ENCODE data around the gene PCDHA6.
"Not testable (repeated sequence)": the region's sequence is repeated elsewhere in the genome, so short reads cannot be mapped to it uniquely, and the experiment has no call there.

The PCDHA6 gene

GRCh38 chr5:140806834-140807775, 20.7 kb upstream of the PCDHA6 start, which contains the start of gene PCDHA4:
TSS of gene PCDHA4 (plus strand) at chr5:140807068.
- H3K4me3 ChIP-seq (replicated peaks; ENCODE audit: low read depth, low read length), result no peak within 1 kb of the TSS
- DNase-seq (ENCODE audit: extremely low read depth, low read depth), result no peak
- peak; percentile 48 for TF ChIP-seq CTCF (IDR thresholded peaks at IDR 0.05; ENCODE audit: low read depth, low read length, missing control alignments)

GRCh38 chr5:140808241-140808888, 19.4 kb upstream of the PCDHA6 start:
- H3K4me3 ChIP-seq (replicated peaks; ENCODE audit: low read depth, low read length); DNase-seq (ENCODE audit: extremely low read depth, low read depth): not testable (repeated sequence)

GRCh38 chr5:140808889-140809291, 18.9 kb upstream of the PCDHA6 start:
- TF ChIP-seq CTCF (IDR thresholded peaks at IDR 0.05; ENCODE audit: low read depth, low read length, missing control alignments), result no peak
- no peak for DNase-seq (ENCODE audit: extremely low read depth, low read depth)
- H3K4me3 ChIP-seq (replicated peaks; ENCODE audit: low read depth, low read length), result no peak overlapping the region

- peak; percentile 66 for TF ChIP-seq CTCF (IDR thresholded peaks at IDR 0.05; ENCODE audit: low read depth, low read length, missing control alignments)
- DNase-seq (ENCODE audit: extremely low read depth, low read depth), result no peak
- H3K4me3 ChIP-seq (replicated peaks; ENCODE audit: low read depth, low read length), result no peak within 1 kb of the TSS
These were observed 6.1 kb upstream of the PCDHA6 start, which contains the start of gene PCDHA5 for GRCh38 chr5:140821375-140822280. TSS of gene PCDHA5 (plus strand) at chr5:140821613.

- DNase-seq (ENCODE audit: extremely low read depth, low read depth), result no peak
- no peak overlapping the region for H3K4me3 ChIP-seq (replicated peaks; ENCODE audit: low read depth, low read length)
- TF ChIP-seq CTCF (IDR thresholded peaks at IDR 0.05; ENCODE audit: low read depth, low read length, missing control alignments), result no peak
These were observed 5.5 kb upstream of the PCDHA6 start for GRCh38 chr5:140822281-140822629.

GRCh38 chr5:140822969-140823368, 4.8 kb upstream of the PCDHA6 start:
- not testable (repeated sequence) for DNase-seq (ENCODE audit: extremely low read depth, low read depth); H3K4me3 ChIP-seq (replicated peaks; ENCODE audit: low read depth, low read length)

GRCh38 chr5:140823475-140823874, 4.3 kb upstream of the PCDHA6 start:
- H3K4me3 ChIP-seq (replicated peaks; ENCODE audit: low read depth, low read length), result no peak overlapping the region
- no peak for DNase-seq (ENCODE audit: extremely low read depth, low read depth)
- no peak for TF ChIP-seq CTCF (IDR thresholded peaks at IDR 0.05; ENCODE audit: low read depth, low read length, missing control alignments)

Measured in HFF-Myc (cell line).